Measurements from ENCODE around the gene CNTNAP3B. TPM values are rescaled to one million over a fixed set of nuclear protein-coding genes. Genes with fewer than 3 reads are reported as not detected.
"Not testable (repeated sequence)": the region's sequence is repeated elsewhere in the genome, so short reads cannot be mapped to it uniquely, and the experiment has no call there.

CNTNAP3B gene
- total RNA-seq, 1 donor from 2014 or later = 29.7 TPM

GRCh38 chr9:41941738-41942137, 187.5 kb downstream of the CNTNAP3B start:
- H3K36me3 Mint-ChIP-seq; H3K27ac Mint-ChIP-seq; H3K27me3 Mint-ChIP-seq; DNase-seq (ENCODE audit: extremely low spot score, unreplicated experiment); H3K4me1 Mint-ChIP-seq (ENCODE audit: unreplicated experiment); H3K9me3 Mint-ChIP-seq; H3K4me3 Mint-ChIP-seq: not testable (repeated sequence)
- TF ChIP-seq CTCF (conservative IDR thresholded peaks at IDR 0.05) = peak; percentile 50

- H3K9me3 Mint-ChIP-seq; H3K27me3 Mint-ChIP-seq; H3K36me3 Mint-ChIP-seq; DNase-seq (ENCODE audit: extremely low spot score, unreplicated experiment); H3K4me3 Mint-ChIP-seq; H3K27ac Mint-ChIP-seq; H3K4me1 Mint-ChIP-seq (ENCODE audit: unreplicated experiment): not testable (repeated sequence)
Measured at GRCh38 chr9:41938143-41938542, 191.1 kb downstream of the CNTNAP3B start.

GRCh38 chr9:41935727-41936126, 193.5 kb downstream of the CNTNAP3B start:
- not testable (repeated sequence) for H3K27ac Mint-ChIP-seq; H3K4me1 Mint-ChIP-seq (ENCODE audit: unreplicated experiment); H3K9me3 Mint-ChIP-seq; DNase-seq (ENCODE audit: extremely low spot score, unreplicated experiment); H3K36me3 Mint-ChIP-seq; H3K4me3 Mint-ChIP-seq; H3K27me3 Mint-ChIP-seq

- H3K4me1 Mint-ChIP-seq (ENCODE audit: unreplicated experiment); DNase-seq (ENCODE audit: extremely low spot score, unreplicated experiment); H3K4me3 Mint-ChIP-seq; H3K27me3 Mint-ChIP-seq; H3K27ac Mint-ChIP-seq; H3K9me3 Mint-ChIP-seq; H3K36me3 Mint-ChIP-seq: not testable (repeated sequence)
Measured at GRCh38 chr9:41929172-41929571, 200.1 kb downstream of the CNTNAP3B start.

- not testable (repeated sequence) for H3K4me1 Mint-ChIP-seq (ENCODE audit: unreplicated experiment); H3K27me3 Mint-ChIP-seq; H3K27ac Mint-ChIP-seq; DNase-seq (ENCODE audit: extremely low spot score, unreplicated experiment); H3K36me3 Mint-ChIP-seq; H3K4me3 Mint-ChIP-seq; H3K9me3 Mint-ChIP-seq
Measured at GRCh38 chr9:41917374-41917773, 211.9 kb downstream of the CNTNAP3B start.

GRCh38 chr9:41905488-41905887, 223.7 kb downstream of the CNTNAP3B start:
- H3K4me3 Mint-ChIP-seq; H3K27me3 Mint-ChIP-seq; H3K27ac Mint-ChIP-seq; H3K36me3 Mint-ChIP-seq; DNase-seq (ENCODE audit: extremely low spot score, unreplicated experiment); H3K9me3 Mint-ChIP-seq; H3K4me1 Mint-ChIP-seq (ENCODE audit: unreplicated experiment): not testable (repeated sequence)

GRCh38 chr9:41902762-41903161, 226.5 kb downstream of the CNTNAP3B start:
- H3K4me1 Mint-ChIP-seq (ENCODE audit: unreplicated experiment); H3K27me3 Mint-ChIP-seq; H3K4me3 Mint-ChIP-seq; DNase-seq (ENCODE audit: extremely low spot score, unreplicated experiment); H3K9me3 Mint-ChIP-seq; H3K36me3 Mint-ChIP-seq; H3K27ac Mint-ChIP-seq: not testable (repeated sequence)

- not testable (repeated sequence) for DNase-seq (ENCODE audit: extremely low spot score, unreplicated experiment); H3K4me3 Mint-ChIP-seq; H3K36me3 Mint-ChIP-seq; H3K9me3 Mint-ChIP-seq; H3K27ac Mint-ChIP-seq; H3K4me1 Mint-ChIP-seq (ENCODE audit: unreplicated experiment); H3K27me3 Mint-ChIP-seq
Measured at GRCh38 chr9:41898720-41899343, 230.4 kb downstream of the CNTNAP3B start.

- H3K4me1 Mint-ChIP-seq (ENCODE audit: unreplicated experiment); H3K27me3 Mint-ChIP-seq; DNase-seq (ENCODE audit: extremely low spot score, unreplicated experiment): not testable (repeated sequence)
Measured at GRCh38 chr9:41874557-41874956, 254.7 kb downstream of the CNTNAP3B start.

GRCh38 chr9:41855422-41855821, 273.8 kb downstream of the CNTNAP3B start:
- not testable (repeated sequence) for H3K4me1 Mint-ChIP-seq (ENCODE audit: unreplicated experiment); H3K27ac Mint-ChIP-seq; H3K9me3 Mint-ChIP-seq; DNase-seq (ENCODE audit: extremely low spot score, unreplicated experiment); H3K36me3 Mint-ChIP-seq; H3K4me3 Mint-ChIP-seq; H3K27me3 Mint-ChIP-seq

More at GRCh38 chr9:41874557-41874956, 254.7 kb downstream of the CNTNAP3B start:
- not testable (repeated sequence) for H3K36me3 Mint-ChIP-seq, H3K9me3 Mint-ChIP-seq, H3K4me3 Mint-ChIP-seq, H3K27ac Mint-ChIP-seq

GRCh38 chr9:41851848-41852740, 277.1 kb downstream of the CNTNAP3B start:
- H3K4me1 Mint-ChIP-seq (ENCODE audit: unreplicated experiment); DNase-seq (ENCODE audit: extremely low spot score, unreplicated experiment); H3K27ac Mint-ChIP-seq; H3K27me3 Mint-ChIP-seq; H3K36me3 Mint-ChIP-seq; H3K9me3 Mint-ChIP-seq; H3K4me3 Mint-ChIP-seq: not testable (repeated sequence)

- not testable (repeated sequence) for DNase-seq (ENCODE audit: extremely low spot score, unreplicated experiment); H3K27me3 Mint-ChIP-seq; H3K36me3 Mint-ChIP-seq
Measured at GRCh38 chr9:41847829-41848228, 281.4 kb downstream of the CNTNAP3B start.

More at GRCh38 chr9:41847829-41848228, 281.4 kb downstream of the CNTNAP3B start:
- H3K9me3 Mint-ChIP-seq; H3K4me3 Mint-ChIP-seq; H3K27ac Mint-ChIP-seq; H3K4me1 Mint-ChIP-seq (ENCODE audit: unreplicated experiment): not testable (repeated sequence)

Data from type B pancreatic cell (in vitro differentiated cells).